HG03571 (cell line): ENCODE results near the gene RNF150.

Source experiments
- ATAC-seq: cut with Tn5 transposase; IDR thresholded peaks from one replicate; pipeline ENCODE4 v1.9.1; 2021; ENCODE audit not compliant: unreplicated experiment

RNF150 gene

GRCh38 chr4:141028024-141028529 lies 105.2 kb downstream of the RNF150 start:
- ATAC-seq, result no peak

- no peak for ATAC-seq
Measured at GRCh38 chr4:141027421-141027820, 105.8 kb downstream of the RNF150 start.

- ATAC-seq, result no peak
Measured at GRCh38 chr4:141026900-141027299, 106.4 kb downstream of the RNF150 start.

DNA sequence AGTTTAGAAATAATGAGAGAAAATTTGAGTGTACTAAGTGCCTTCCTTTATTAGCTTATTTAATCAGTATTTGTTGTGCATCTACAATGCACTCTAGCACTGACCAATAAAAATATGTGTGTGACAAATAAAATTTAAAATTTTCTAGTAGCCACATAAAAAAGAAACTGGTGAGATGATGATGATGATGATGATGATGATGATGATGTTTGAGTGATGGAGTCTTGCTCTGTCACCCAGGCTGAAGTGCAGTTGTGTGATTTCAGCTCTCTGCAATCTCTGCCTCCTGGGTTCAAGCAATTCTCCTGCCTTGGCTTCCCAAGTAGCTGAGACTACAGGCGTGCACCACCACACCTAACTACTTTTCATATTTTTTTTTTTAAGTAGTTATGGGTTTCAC lies 110.2 kb downstream of the RNF150 start:
- no peak for ATAC-seq

- ATAC-seq, result no peak
Measured at GRCh38 chr4:141022111-141022695, 111.1 kb downstream of the RNF150 start.

- no peak for ATAC-seq
Measured at GRCh38 chr4:141021397-141022110, 111.7 kb downstream of the RNF150 start.

GRCh38 chr4:141020801-141021261 lies 112.4 kb downstream of the RNF150 start:
- ATAC-seq, result no peak

- ATAC-seq, result no peak
Measured at GRCh38 chr4:141019768-141020167, 113.5 kb downstream of the RNF150 start.

DNA sequence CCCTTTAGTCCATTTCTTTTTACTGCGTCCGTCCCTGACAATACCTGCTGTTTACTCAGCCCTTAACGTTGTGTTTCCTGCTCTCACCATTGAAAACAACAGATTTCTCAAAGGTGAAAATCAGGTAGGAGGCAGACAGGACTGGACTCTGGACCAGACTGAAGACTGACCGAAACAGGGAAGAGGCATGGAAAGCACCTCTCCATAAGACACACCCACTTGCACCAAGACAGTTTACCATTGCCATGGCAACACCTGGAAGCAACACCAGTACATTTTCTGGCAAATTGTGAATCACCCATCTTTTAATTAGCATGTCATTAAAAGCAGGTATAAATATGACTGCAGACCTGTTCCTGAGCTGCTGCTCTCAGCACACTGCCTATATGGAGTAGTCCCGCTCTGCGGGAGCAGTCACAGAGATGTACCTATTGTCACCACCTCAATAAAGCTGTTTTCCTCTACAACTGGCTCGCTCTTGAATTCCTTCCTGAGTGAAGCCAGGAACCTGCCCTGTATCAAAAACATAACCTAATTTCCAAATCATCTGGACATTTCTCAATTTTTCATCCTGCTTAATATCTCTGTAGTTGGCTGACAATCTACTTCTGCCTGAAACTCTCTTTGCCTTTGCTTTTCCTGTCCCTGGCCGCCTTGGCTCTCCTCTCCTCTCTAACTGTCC lies 117.0 kb downstream of the RNF150 start:
- ATAC-seq, result no peak

DNA sequence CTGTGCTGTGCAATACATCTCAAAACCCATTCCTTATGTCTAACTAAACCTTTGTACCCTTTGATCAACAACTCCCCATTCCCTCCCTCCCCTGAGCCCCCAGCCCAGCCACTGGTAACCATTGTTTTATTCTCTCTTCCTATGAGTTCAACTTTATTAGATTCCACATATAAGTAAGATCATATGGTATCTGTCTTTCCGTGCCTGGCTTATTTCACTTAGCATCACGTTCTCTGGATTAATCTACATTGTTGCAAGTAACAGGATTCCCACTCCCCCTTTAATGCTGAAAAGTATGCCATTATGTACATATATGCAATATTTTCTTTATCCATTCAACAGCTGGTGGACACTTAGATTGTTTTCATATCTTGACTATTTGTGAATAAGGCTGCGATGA lies 119.4 kb downstream of the RNF150 start:
- no peak for ATAC-seq

GRCh38 chr4:141011901-141012315 lies 121.4 kb downstream of the RNF150 start:
- ATAC-seq, result no peak

DNA sequence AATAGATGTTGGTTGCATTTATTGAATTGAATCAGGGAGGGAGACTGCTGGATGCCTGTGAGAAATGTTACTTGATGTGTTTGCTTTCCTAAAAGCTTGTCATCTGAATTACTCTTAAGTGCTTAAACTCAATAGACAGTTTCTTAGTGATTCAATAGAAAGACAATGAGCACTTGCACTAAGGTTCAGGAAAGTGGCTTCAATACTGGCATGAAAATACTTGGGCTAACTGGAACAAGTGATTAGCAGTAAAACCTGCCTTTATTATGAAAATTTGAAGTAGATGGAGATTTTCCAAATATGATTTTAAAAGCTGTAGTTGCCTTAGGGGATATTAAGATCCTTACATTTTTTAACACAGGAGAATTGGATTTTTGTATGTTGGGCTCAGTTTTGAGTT lies 123.3 kb downstream of the RNF150 start:
- no peak for ATAC-seq

- no peak for ATAC-seq
Measured at GRCh38 chr4:141009129-141009528, 124.1 kb downstream of the RNF150 start.

DNA sequence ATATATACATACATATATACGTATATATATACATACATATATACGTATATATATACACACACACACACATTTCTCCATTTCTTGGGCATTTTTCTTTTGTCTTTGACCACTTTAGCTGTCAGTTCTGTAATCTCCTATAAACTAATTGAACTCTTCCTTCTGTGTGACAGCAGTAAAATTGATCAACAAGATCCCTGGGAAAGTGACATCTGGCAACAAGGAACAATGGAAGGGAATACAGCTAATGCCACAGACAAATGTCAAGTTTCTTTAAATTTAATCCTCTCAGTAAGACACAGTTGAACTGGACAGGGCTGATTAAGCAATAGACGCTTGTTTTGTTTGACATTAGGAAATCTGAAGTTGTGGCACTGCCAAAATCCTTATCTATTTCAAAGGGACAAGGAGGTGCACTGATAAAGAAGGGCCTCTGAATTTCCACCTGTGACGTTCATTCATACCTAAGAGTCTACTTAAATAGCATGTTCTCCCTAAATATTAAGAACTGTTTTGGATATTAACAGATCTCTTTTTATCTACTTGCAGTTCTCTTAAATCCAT lies 126.9 kb downstream of the RNF150 start:
- ATAC-seq, result no peak

DNA sequence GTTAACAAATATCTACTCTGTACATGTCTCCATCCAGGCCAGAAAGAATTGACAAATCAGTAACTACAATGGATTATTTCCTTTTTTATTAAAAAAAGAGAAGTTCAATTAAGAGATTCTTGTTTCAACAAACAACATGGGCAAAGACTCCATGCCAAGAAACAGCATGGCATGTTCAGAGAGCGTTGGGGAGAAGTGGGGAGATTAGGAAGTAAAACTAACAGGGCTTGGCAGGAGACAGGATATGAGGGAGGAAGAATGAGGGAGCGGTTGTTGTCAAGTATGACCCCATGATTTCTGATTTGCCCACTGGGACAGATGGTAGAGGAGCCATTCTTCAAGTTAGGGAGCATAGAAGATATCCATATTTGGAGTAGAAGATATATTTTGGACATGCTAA lies 128.4 kb downstream of the RNF150 start:
- ATAC-seq, result no peak

- no peak for ATAC-seq
Measured at GRCh38 chr4:141003193-141003592, 130.1 kb downstream of the RNF150 start.

- ATAC-seq, result no peak
Measured at GRCh38 chr4:141002323-141002805, 130.9 kb downstream of the RNF150 start.

- ATAC-seq, result no peak
Measured at GRCh38 chr4:140996766-140997165, 136.5 kb downstream of the RNF150 start.

DNA sequence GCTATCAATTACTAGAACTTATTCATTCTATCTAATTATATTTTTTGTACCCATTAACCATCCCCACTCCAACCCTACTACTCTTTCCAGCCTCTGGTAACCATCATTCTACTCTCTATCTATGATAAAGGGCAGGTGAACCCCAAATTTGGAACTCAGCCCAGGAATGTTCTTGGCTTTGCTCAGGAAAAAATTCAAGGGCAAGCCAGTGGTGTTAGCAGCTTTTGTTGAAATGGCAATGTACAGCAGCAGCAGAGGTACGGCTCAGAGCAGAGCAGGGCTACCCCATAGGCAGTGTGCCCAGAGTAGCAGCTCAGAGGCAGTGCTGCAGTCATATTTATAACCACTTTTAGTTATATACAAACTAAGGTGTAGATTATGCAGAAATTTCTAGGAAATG lies 138.2 kb downstream of the RNF150 start:
- ATAC-seq, result no peak

- ATAC-seq, result no peak
Measured at GRCh38 chr4:140994015-140994414, 139.3 kb downstream of the RNF150 start.

- no peak for ATAC-seq
Measured at GRCh38 chr4:140993370-140993769, 139.9 kb downstream of the RNF150 start.
